NT2/D1 (cell line): ENCODE measurements around the gene EXOC6.

Experiments used
- DNase-seq: peaks from one replicate; pipeline ENCODE4 v3.0.0-alpha.2; 2011; ENCODE audit warnings: low read depth, low spot score
- H3K27me3 ChIP-seq: 2 replicates; pipeline ENCODE4 v1.6.0; 2011; ENCODE audit warnings: mild to moderate bottlenecking; ENCODE audit not compliant: insufficient read length, insufficient read depth
- H3K36me3 ChIP-seq: 2 replicates; pipeline ENCODE4 v1.6.1; 2011; ENCODE audit warnings: mild to moderate bottlenecking, low read length, mixed read lengths; ENCODE audit not compliant: insufficient read depth, insufficient read length
- H3K4me1 ChIP-seq: 2 replicates; pipeline ENCODE4 v1.5.1; 2011; ENCODE audit not compliant: insufficient read depth, insufficient read length
- H3K4me3 ChIP-seq: 2 replicates; pipeline ENCODE4 v1.5.1; 2011; ENCODE audit warnings: low read depth; ENCODE audit not compliant: insufficient read length
- H3K9ac ChIP-seq: 2 replicates; pipeline ENCODE4 v1.6.0; 2011; ENCODE audit warnings: low read depth; ENCODE audit not compliant: insufficient read length
- H3K9me3 ChIP-seq: 2 replicates; pipeline ENCODE4 v1.5.1; 2011; ENCODE audit warnings: mild to moderate bottlenecking, low read length; ENCODE audit not compliant: insufficient read depth
- SUZ12 ChIP-seq: IDR thresholded peaks from 2 replicates; pipeline ENCODE4 v1.6.1; 2011; ENCODE audit not compliant: insufficient read length, insufficient read depth; ENCODE audit errors: extremely low read depth
- YY1 ChIP-seq: IDR thresholded peaks from 2 replicates; pipeline ENCODE4 v1.6.1; 2011; ENCODE audit not compliant: insufficient read length, insufficient read depth
- ZNF274 ChIP-seq: IDR thresholded peaks from 2 replicates; pipeline ENCODE4 v1.6.1; 2011; ENCODE audit warnings: mild to moderate bottlenecking, low read depth, low read length

The EXOC6 gene

GRCh38 chr10:92993699-92994272 is 145.5 kb downstream of the EXOC6 start:
- Histone ChIP-seq H3K36me3 (no peaks in the 10 kb centered on the region), H3K4me3 (no peak overlapping the region), H3K9me3 (no peaks in the 10 kb centered on the region), H3K4me1 (no peaks in the 10 kb centered on the region), H3K27me3 (no peaks in the 10 kb centered on the region), H3K9ac (no peak overlapping the region)
- no peak for DNase-seq
- TF ChIP-seq ZNF274 (no peak), YY1 (no peak), SUZ12 (no peak)

DNA sequence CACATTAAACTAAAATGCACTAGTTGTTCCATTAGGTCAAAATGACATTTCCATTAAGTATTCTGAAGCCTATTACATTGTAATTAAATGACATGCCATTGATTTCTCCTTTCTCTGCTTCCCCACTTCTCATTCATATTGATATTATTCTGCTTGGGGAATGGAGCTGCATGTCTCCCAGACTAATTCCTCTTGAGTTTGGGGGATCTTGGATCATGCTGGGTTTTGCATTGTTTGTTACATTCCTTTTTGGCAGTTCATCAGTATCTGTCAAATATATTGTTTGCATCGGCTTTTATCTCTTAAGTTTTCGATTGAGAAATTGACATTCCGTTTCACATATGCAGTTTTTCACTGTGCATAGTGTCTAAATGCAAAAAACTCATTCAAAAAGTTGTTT is 147.2 kb downstream of the EXOC6 start:
- TF ChIP-seq ZNF274, result no peak
- no peak for TF ChIP-seq YY1
- no peak for TF ChIP-seq SUZ12
- Histone ChIP-seq H3K9ac (no peak overlapping the region), H3K36me3 (no peaks in the 10 kb centered on the region), H3K27me3 (no peaks in the 10 kb centered on the region), H3K4me1 (no peaks in the 10 kb centered on the region), H3K4me3 (no peak overlapping the region), H3K9me3 (no peaks in the 10 kb centered on the region)
- DNase-seq, result no peak

DNA sequence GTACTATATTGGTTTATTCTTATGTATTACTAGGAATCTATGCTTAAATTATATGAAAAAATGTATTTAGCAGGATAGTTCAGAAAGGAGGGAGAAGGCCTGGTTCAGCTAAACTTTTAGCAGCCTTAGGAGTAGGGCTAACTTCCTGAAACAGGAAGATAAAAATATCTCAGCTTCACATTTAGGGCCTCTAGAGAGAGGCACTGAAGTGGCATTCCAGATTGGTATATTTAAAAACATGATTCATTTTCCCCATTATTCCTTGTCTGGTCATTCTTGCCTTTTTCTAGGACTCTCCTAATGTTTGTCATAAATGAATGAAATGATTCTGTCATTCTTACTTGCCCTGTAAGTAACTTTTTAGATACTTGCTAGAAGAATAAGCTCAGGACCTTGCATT is 149.3 kb downstream of the EXOC6 start:
- H3K36me3 ChIP-seq, result no peaks in the 10 kb centered on the region
- TF ChIP-seq SUZ12, result no peak
- no peaks in the 10 kb centered on the region for H3K27me3 ChIP-seq
- no peaks in the 10 kb centered on the region for H3K4me1 ChIP-seq
- H3K9ac ChIP-seq, result no peak overlapping the region
- H3K9me3 ChIP-seq, result no peaks in the 10 kb centered on the region
- no peak overlapping the region for H3K4me3 ChIP-seq
- no peak for DNase-seq

GRCh38 chr10:92999191-92999590 is 150.9 kb downstream of the EXOC6 start:
- no peak for TF ChIP-seq ZNF274
- no peak for TF ChIP-seq YY1
- no peak for TF ChIP-seq SUZ12
- no peak overlapping the region for H3K4me3 ChIP-seq
- no peaks in the 10 kb centered on the region for H3K27me3 ChIP-seq
- no peak overlapping the region for H3K9ac ChIP-seq
- no peaks in the 10 kb centered on the region for H3K9me3 ChIP-seq
- no peaks in the 10 kb centered on the region for H3K4me1 ChIP-seq
- no peak for DNase-seq
- H3K36me3 ChIP-seq, result no peaks in the 10 kb centered on the region

DNA sequence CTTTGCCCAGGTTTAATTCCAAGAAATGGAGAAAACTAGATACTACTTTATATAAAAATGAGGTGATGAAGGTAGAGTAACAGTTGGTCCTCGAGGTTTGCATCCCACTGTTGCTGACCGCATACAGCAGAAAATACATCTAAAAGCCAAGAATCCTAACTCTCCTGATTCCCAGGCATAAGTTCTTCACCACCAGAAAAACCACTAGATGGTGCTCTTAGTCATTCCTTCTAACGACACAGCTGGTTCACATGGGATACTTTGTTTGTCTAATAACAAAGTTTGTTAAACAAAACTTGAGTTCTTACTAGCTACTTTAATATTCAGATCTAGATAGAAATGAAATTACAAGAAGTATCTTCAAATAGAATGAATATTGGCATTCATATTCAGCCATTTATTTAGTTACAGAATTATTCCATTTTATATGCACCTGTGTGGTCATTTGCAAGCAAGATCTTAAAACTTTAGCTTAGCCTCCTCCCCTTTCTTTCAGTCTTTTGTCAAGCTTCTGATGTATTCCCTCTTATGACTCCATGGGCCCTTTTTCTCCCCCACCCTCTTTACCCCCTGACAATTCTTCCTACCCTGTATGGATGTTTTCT is 158.2 kb downstream of the EXOC6 start:
- H3K27me3 ChIP-seq, result no peaks in the 10 kb centered on the region
- TF ChIP-seq YY1 (no peak), ZNF274 (no peak), SUZ12 (no peak)
- H3K4me3 ChIP-seq, result no peak overlapping the region
- no peaks in the 10 kb centered on the region for H3K36me3 ChIP-seq
- no peaks in the 10 kb centered on the region for H3K4me1 ChIP-seq
- peak; percentile 22 for DNase-seq
- no peaks in the 10 kb centered on the region for H3K9me3 ChIP-seq
- no peak overlapping the region for H3K9ac ChIP-seq

GRCh38 chr10:93015722-93016121 is 167.4 kb downstream of the EXOC6 start:
- no peaks in the 10 kb centered on the region for H3K4me1 ChIP-seq
- TF ChIP-seq YY1 (no peak), ZNF274 (no peak), SUZ12 (no peak)
- H3K9ac ChIP-seq, result no peak overlapping the region
- no peaks in the 10 kb centered on the region for H3K36me3 ChIP-seq
- no peaks in the 10 kb centered on the region for H3K27me3 ChIP-seq
- DNase-seq, result no peak
- no peaks in the 10 kb centered on the region for H3K9me3 ChIP-seq
- H3K4me3 ChIP-seq, result no peak overlapping the region

- no peaks in the 10 kb centered on the region for H3K36me3 ChIP-seq
- H3K27me3 ChIP-seq, result no peaks in the 10 kb centered on the region
- H3K4me1 ChIP-seq, result no peaks in the 10 kb centered on the region
- no peak overlapping the region for H3K9ac ChIP-seq
- TF ChIP-seq ZNF274 (no peak), YY1 (no peak), SUZ12 (no peak)
- no peak overlapping the region for H3K4me3 ChIP-seq
- H3K9me3 ChIP-seq, result no peaks in the 10 kb centered on the region; the same call in 1 of the 2 replicates
- no peak for DNase-seq
These were observed 174.8 kb downstream of the EXOC6 start for GRCh38 chr10:93023013-93023650.

- DNase-seq, result no peak
- Histone ChIP-seq H3K9me3 (no peaks in the 10 kb centered on the region; the same call in 1 of the 2 replicates), H3K4me1 (no peaks in the 10 kb centered on the region)
These were observed 177.8 kb downstream of the EXOC6 start for GRCh38 chr10:93026072-93026471.

More at GRCh38 chr10:93026072-93026471, 177.8 kb downstream of the EXOC6 start:
- H3K27me3 ChIP-seq, result no peaks in the 10 kb centered on the region
- TF ChIP-seq ZNF274 (no peak), YY1 (no peak), SUZ12 (no peak)
- H3K4me3 ChIP-seq, result no peak overlapping the region
- no peaks in the 10 kb centered on the region for H3K36me3 ChIP-seq
- H3K9ac ChIP-seq, result no peak overlapping the region
